Peyer's patch (tissue), 4 donors: ENCODE data around the gene EPS8L1.

ENCODE experiments used
- POLR2A ChIP-seq, 2 donors: fragments of 450-650 bp; IDR thresholded peaks; one replicate each; pipeline ENCODE4 v1.5.1; 2017; ENCODE audit warnings: antibody characterized with exemption in 2 of 2, mild to moderate bottlenecking in 2 of 2, moderate library complexity in 2 of 2
- TF ChIP-seq, protein P1 (sequence below), 6 experiments: fragments of 450-650 bp in 4 of 6; fragments of 200-600 bp in 2 of 6; sonication (generic) in 1 of 6; IDR thresholded peaks; one replicate each; pipeline ENCODE4 v1.5.1; 2017 to 2019; ENCODE audit warnings: antibody characterized with exemption in 6 of 6, mild to moderate bottlenecking in 3 of 6, moderate library complexity in 1 of 6

DNA sequence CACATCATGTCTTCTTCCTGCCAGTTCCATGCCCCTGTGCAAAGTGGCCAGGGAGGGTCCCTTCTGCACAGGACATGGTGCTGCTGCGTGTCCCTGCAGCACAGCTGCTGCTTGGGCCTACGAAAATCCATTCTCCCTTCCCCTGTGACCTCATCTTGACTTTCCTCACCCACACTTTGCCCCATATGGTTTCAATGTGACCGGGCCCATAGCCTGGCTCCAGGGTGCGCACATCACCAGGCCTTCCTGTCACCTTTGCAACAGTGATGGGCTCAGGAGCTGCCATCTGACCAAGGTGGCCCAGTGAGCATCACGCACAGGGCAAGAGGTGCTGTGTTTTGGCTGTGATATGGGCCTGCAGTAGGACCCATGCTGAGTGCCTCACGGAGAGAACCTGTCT lies 30.9 kb downstream of the EPS8L1 start:
- no peak for TF ChIP-seq POLR2A (IDR thresholded peaks at IDR 0.05)
- TF ChIP-seq, protein P1, sequence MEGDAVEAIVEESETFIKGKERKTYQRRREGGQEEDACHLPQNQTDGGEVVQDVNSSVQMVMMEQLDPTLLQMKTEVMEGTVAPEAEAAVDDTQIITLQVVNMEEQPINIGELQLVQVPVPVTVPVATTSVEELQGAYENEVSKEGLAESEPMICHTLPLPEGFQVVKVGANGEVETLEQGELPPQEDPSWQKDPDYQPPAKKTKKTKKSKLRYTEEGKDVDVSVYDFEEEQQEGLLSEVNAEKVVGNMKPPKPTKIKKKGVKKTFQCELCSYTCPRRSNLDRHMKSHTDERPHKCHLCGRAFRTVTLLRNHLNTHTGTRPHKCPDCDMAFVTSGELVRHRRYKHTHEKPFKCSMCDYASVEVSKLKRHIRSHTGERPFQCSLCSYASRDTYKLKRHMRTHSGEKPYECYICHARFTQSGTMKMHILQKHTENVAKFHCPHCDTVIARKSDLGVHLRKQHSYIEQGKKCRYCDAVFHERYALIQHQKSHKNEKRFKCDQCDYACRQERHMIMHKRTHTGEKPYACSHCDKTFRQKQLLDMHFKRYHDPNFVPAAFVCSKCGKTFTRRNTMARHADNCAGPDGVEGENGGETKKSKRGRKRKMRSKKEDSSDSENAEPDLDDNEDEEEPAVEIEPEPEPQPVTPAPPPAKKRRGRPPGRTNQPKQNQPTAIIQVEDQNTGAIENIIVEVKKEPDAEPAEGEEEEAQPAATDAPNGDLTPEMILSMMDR (IDR thresholded peaks at IDR 0.05) = no peak
